ENCODE data around the gene VAV2.

Gene VAV2

DNA sequence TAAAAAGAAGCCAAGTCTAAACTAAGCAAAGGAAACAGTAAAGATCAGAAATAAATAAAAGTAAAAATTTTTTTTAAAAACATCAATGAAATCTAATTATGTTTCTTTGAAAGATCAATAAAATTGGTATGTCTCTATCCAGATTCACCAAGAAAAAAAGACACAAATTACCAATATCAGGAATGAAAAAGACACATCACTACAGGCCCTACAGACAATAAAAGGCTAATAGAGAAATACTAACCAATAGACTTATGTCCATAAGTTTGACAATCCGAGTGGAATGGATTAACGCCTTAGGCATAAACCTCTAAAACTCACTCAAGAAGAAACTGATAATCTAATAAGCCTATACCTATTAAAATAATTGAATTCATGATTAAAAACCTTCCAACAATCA is 45.5 kb upstream of the VAV2 start:
- POLR2A ChIA-PET (ENCODE audit: low non-redundant PET), result no interaction called here
- TF ChIP-seq, protein P1, sequence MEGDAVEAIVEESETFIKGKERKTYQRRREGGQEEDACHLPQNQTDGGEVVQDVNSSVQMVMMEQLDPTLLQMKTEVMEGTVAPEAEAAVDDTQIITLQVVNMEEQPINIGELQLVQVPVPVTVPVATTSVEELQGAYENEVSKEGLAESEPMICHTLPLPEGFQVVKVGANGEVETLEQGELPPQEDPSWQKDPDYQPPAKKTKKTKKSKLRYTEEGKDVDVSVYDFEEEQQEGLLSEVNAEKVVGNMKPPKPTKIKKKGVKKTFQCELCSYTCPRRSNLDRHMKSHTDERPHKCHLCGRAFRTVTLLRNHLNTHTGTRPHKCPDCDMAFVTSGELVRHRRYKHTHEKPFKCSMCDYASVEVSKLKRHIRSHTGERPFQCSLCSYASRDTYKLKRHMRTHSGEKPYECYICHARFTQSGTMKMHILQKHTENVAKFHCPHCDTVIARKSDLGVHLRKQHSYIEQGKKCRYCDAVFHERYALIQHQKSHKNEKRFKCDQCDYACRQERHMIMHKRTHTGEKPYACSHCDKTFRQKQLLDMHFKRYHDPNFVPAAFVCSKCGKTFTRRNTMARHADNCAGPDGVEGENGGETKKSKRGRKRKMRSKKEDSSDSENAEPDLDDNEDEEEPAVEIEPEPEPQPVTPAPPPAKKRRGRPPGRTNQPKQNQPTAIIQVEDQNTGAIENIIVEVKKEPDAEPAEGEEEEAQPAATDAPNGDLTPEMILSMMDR (conservative IDR thresholded peaks at IDR 0.05; ENCODE audit: low read depth), result no peak
- CTCF ChIA-PET, result interaction anchor here (0.7 kb wide), 1 partner anchor 12 kb away, joined by 3 read pairs; the partner anchor contains the start of gene BRD3OS
- H3K27ac ChIP-seq, result no peak overlapping the region
- no peak for DNase-seq (ENCODE audit: low spot score)

DNA sequence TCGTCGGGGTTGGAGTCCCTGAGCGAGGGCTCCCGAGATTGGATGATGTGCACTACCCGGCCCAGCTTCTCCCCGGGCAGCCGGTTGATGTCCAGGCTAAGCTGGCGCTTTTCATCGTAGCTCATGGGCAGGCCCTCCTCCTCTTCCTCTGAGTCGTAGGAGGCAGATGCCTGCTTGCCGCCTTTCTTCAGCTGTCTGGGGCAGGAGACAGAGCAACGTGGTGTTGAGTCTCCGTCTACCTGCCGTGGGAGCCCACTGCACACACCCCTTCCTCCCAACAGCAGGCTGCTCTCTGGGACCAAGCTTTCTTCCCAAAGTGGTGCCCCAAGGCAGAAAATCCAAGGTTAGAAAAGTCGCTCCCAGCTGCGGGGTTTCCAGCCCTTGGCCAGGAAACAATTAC is 44.0 kb upstream of the VAV2 start:
- DNase-seq (ENCODE audit: low spot score), result no peak
- ChIA-PET POLR2A (ENCODE audit: low non-redundant PET) (no interaction called here), CTCF (interaction anchor here (0.7 kb wide), 1 partner anchor 9 kb away, joined by 4 read pairs; no protein-coding TSS in a partner anchor)
- TF ChIP-seq, protein P1 (conservative IDR thresholded peaks at IDR 0.05; ENCODE audit: low read depth), result no peak
- H3K27ac ChIP-seq, result no peak overlapping the region

DNA sequence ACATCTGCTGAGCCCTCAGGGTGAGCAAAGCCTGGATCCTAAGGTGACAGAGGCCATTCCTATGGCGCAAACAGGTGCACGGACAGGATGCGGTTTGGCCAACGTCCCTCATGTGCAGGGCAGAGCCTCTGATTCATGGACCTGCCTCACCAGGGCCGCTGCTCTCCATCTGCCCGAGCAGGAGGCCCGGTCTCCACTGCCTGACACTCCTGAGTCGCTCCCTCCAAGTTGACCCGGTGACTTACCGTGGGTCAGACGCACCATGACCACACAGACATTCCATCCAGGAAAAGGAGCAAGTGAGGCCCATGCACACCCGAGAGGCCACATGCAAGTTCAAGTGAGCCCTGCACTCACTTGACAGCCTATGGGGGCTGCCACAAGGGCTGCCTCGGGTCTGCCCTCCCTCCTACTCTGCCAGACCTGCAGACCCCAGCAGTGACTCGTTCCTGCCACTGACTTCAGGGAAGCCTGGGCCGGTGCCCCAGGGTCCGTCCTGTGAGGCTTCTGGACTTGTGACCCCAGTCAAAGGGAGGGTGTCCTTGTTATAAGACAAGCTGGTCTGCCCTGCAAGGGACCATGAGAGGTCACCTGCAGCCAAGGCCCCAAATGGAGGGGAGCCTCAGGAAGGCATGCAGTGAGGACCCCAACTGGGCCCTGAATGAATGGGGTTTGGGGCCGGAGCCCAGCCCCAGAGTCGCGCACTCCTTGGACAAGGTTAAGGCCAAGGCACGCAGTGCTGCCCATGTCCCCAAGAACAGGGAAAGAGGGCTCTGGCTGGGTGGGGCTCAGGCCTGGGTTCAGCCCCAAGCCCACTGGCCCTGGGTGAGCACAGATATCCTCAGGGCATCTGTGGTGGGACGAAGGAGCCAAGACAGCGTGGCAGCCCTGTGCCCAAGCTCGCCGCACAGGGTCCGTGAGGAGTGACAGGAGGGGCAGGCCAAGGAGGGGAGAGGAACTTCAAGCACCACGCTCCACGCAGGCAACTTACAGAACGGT is 43.2 kb upstream of the VAV2 start:
- no peak for DNase-seq (ENCODE audit: low spot score)
- POLR2A ChIA-PET (ENCODE audit: low non-redundant PET), result no interaction called here
- H3K27ac ChIP-seq, result peak overlapping the region; percentile 3; the same call in 1 of the 2 replicates
- CTCF ChIA-PET, result interaction anchor here (0.5 to 0.9 kb wide), 3 partner anchors 8 to 89 kb away, joined by 3 to 4 read pairs (median 4); no protein-coding TSS in a partner anchor
- TF ChIP-seq, protein P1 (conservative IDR thresholded peaks at IDR 0.05; ENCODE audit: low read depth), result no peak

DNA sequence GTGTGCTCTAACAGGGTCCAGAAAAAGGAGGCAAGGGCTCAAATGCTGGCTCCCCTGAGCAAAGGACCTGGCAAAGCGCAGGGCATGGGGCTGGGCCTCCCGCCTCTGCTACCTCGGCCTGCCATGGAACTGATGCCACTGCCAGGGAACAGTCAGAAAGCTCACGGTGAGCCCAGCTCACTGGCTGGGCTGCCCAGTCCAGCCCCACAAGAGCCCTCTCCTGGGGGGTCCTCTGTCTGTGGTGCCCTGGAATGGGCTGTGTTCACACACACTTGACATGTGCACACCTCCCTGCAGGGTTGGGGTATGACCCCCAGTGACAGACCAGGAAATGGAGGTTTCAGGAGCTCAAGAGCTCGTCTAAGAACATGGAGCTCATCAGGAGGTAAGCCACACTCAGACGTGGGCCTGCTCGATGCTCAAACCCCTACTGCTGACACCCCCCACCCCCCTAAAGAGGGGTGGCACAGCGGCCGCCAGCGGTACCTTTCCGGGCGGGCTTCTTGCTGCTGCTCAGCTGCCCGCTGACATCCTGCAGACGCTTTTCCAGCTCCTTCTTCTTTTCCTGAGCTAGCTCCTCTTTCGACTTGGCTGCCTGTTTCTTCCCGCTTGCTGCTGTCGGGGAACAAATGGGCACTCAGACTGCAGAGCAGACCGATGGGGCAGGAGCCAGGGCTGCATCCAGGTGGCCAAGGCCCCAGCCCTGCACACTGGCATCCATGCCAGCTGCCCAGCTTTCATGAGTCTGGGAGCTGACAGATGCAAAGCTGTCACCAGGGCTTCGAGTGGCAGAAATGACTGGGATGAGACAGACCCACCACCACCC is 42.3 kb upstream of the VAV2 start:
- TF ChIP-seq, protein P1 (conservative IDR thresholded peaks at IDR 0.05; ENCODE audit: low read depth), result no peak
- POLR2A ChIA-PET (ENCODE audit: low non-redundant PET), result no interaction called here
- H3K27ac ChIP-seq, result peak overlapping the region; percentile 3
- no peak for DNase-seq (ENCODE audit: low spot score)
- CTCF ChIA-PET, result interaction anchor here (0.9 kb wide), 1 partner anchor 8 kb away, joined by 4 read pairs; no protein-coding TSS in a partner anchor

DNA sequence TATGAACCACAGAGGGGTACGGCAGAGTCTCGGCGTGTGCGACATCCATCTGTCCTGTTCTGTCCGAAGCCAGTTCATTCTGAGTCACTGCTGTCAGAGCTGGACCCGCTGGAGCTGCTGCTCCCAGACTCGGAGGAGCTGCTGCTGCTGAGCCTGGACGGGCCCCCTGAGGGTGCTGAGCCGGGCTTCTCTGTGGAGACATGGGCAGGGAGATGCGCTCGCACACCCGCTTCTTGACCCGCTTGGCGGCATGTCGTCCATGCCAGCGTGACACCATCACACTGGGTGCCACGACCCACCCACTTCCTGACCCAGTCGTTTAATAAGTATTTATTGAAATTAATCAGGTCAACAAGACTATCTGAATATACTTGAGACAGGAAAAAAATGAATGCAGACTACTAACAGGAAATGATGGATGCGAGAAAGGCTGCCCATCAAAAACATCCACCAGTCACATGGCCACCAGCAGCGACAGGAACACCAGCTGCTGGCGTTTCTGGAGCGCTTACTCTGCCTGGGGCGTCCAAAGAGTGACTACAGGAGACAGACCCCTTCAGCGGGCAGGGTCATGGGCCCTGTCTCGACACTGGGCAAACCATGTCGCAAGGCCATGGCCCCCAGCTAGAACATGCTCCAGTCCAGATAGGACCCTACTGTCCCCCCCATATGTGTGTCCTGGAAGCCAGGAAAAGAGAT is 41.5 kb upstream of the VAV2 start:
- TF ChIP-seq, protein P1 (conservative IDR thresholded peaks at IDR 0.05; ENCODE audit: low read depth), result no peak
- CTCF ChIA-PET, result interaction anchor here (0.6 kb wide), 1 partner anchor 251 kb away, joined by 8 read pairs; no protein-coding TSS in a partner anchor
- H3K27ac ChIP-seq, result peak overlapping the region; percentile 3
- POLR2A ChIA-PET (ENCODE audit: low non-redundant PET), result no interaction called here
- DNase-seq (ENCODE audit: low spot score), result no peak

Data from RWPE1 (cell line).